ENCODE measurements around the gene LIMS2.

Gene LIMS2

GRCh38 chr2:127700527-127701192, 25.3 kb upstream of the LIMS2 start:
- H3K27ac ChIP-seq: peak overlapping the region; percentile 92

GRCh38 chr2:127698553-127699355, 23.4 kb upstream of the LIMS2 start:
- TF ChIP-seq ZFX (IDR thresholded peaks at IDR 0.05; ENCODE audit: borderline replicate concordance) (no peak), CTCF (IDR thresholded peaks at IDR 0.05) (no peak)

More at GRCh38 chr2:127700527-127701192, 25.3 kb upstream of the LIMS2 start:
- no peak for TF ChIP-seq CTCF (IDR thresholded peaks at IDR 0.05)
- no peak for TF ChIP-seq ZFX (IDR thresholded peaks at IDR 0.05; ENCODE audit: borderline replicate concordance)

GRCh38 chr2:127697482-127698180, 22.3 kb upstream of the LIMS2 start:
- no peak overlapping the region for H3K27ac ChIP-seq
- TF ChIP-seq CTCF (IDR thresholded peaks at IDR 0.05) (no peak), ZFX (IDR thresholded peaks at IDR 0.05; ENCODE audit: borderline replicate concordance) (no peak)

More at GRCh38 chr2:127698553-127699355, 23.4 kb upstream of the LIMS2 start:
- no peak overlapping the region for H3K27ac ChIP-seq

- TF ChIP-seq CTCF (IDR thresholded peaks at IDR 0.05) (no peak), ZFX (IDR thresholded peaks at IDR 0.05; ENCODE audit: borderline replicate concordance) (no peak)
- H3K27ac ChIP-seq: no peak overlapping the region
Measured at GRCh38 chr2:127695491-127696472, 20.5 kb upstream of the LIMS2 start.

GRCh38 chr2:127694986-127695385, 19.7 kb upstream of the LIMS2 start:
- TF ChIP-seq ZFX (IDR thresholded peaks at IDR 0.05; ENCODE audit: borderline replicate concordance): no peak
- no peak for TF ChIP-seq CTCF (IDR thresholded peaks at IDR 0.05)
- no peak overlapping the region for H3K27ac ChIP-seq

- H3K27ac ChIP-seq: no peak overlapping the region
- no peak for TF ChIP-seq ZFX (IDR thresholded peaks at IDR 0.05; ENCODE audit: borderline replicate concordance)
- no peak for TF ChIP-seq CTCF (IDR thresholded peaks at IDR 0.05)
Measured at GRCh38 chr2:127690696-127691095, 15.4 kb upstream of the LIMS2 start.
